Spleen (tissue), 11 donors: ENCODE results near the gene SSBP4. TPM values are rescaled to one million over a fixed set of nuclear protein-coding genes. Genes with fewer than 3 reads are reported as not detected.
A peak's percentile ranks its signal among the peaks of the same experiment; 100 is the strongest.

ENCODE experiments used
- DNase-seq: peaks from one replicate; pipeline ENCODE4 v3.0.0-alpha.2; 2020
- H3K27ac ChIP-seq, 8 donors: fragments of 200-600 bp; sonication (generic) in 7 of 8; 1 replicate in 4 of 8; 2 replicates in 4 of 8; pipeline versions ENCODE4 v1.5.0 to v1.8.0; 2016 to 2021; ENCODE audit warnings: inconsistent platforms in 4 of 8, mild to moderate bottlenecking in 4 of 8, moderate library complexity in 1 of 8
- H3K27me3 ChIP-seq, 7 donors: fragments of 200-600 bp; sonication (generic) in 6 of 7; replicated peaks in 1 of 7; 1 replicate in 4 of 7; 2 replicates in 3 of 7; pipeline versions ENCODE4 v1.5.0 to v1.8.0; 2016 to 2021; ENCODE audit warnings: inconsistent platforms in 3 of 7, mild to moderate bottlenecking in 1 of 7
- H3K36me3 ChIP-seq, 6 donors: fragments of 200-600 bp; sonication (generic) in 5 of 6; 1 replicate in 4 of 6; 2 replicates in 2 of 6; pipeline versions ENCODE4 v1.5.0 to v1.8.0; 2016 to 2021; ENCODE audit warnings: inconsistent platforms in 2 of 6
- H3K4me1 ChIP-seq, 6 donors: fragments of 200-600 bp; sonication (generic) in 5 of 6; 1 replicate in 3 of 6; 2 replicates in 3 of 6; pipeline versions ENCODE4 v1.5.0 to v1.8.0; 2016 to 2021; ENCODE audit warnings: inconsistent platforms in 3 of 6
- H3K4me3 ChIP-seq, 8 donors: fragments of 200-600 bp; sonication (generic) in 7 of 8; 1 replicate in 4 of 8; 2 replicates in 4 of 8; pipeline versions ENCODE4 v1.5.0 to v1.8.0; 2016 to 2021; ENCODE audit warnings: inconsistent platforms in 4 of 8, mild to moderate bottlenecking in 4 of 8, moderate library complexity in 2 of 8
- H3K9me3 ChIP-seq, 8 donors: fragments of 200-600 bp; sonication (generic) in 7 of 8; 1 replicate in 4 of 8; 2 replicates in 4 of 8; pipeline versions ENCODE4 v1.5.0 to v1.8.0; 2016 to 2021; ENCODE audit warnings: inconsistent platforms in 4 of 8
- CTCF ChIP-seq, 11 experiments: fragments of 200-600 bp in 7 of 11; fragments of 450-650 bp in 4 of 11; sonication (generic) in 4 of 11; IDR thresholded peaks in 8 of 11; conservative IDR thresholded peaks in 3 of 11; 1 replicate in 7 of 11; 2 replicates in 4 of 11; pipeline versions ENCODE4 v1.4.0 to v1.8.0; 2016 to 2021; ENCODE audit warnings: antibody characterized with exemption in 11 of 11, inconsistent platforms in 4 of 11, mild to moderate bottlenecking in 1 of 11
- POLR2A ChIP-seq, 3 donors: fragments of 450-650 bp; IDR thresholded peaks; one replicate each; pipeline ENCODE4 v1.5.1; 2017; ENCODE audit warnings: antibody characterized with exemption in 3 of 3, mild to moderate bottlenecking in 1 of 3
- POLR2AphosphoS5 ChIP-seq, 3 donors: sonication (generic); formaldehyde crosslinking; IDR thresholded peaks; one replicate each; pipeline ENCODE4 v1.5.1; 2017; ENCODE audit warnings: antibody characterized with exemption in 3 of 3
- WGBS, 5 donors: extraction: QIAGEN DNeasy Blood & Tissue Kit in 3 of 5; methylation state at CpG; one replicate each; pipeline versions ENCODE4 v1.1.5 to v1.1.7; 2013 to 2018; 5-methylcytosine and 5-hydroxymethylcytosine counted together
- intact Hi-C: fragments of 100-400 bp; cut with DNase I; formaldehyde crosslinking; loops from one replicate; pipeline ENCODE4 v1.15.0; 2023; ENCODE audit warnings: low total_unique reads
- polyA plus RNA-seq, 3 donors: library from polyadenylated mRNA; stranded (reverse); fragments of 200-250 nt; gene quantifications; one replicate each; pipeline ENCODE4 v1.2.1, GENCODE V29; 2013
- total RNA-seq, 7 donors: library from RNA; depleted of rRNA in 3 of 7; stranded (reverse); fragments of >200 nt in 3 of 7; fragmentation: NEBNext Ultra II Directional in 4 of 7; extraction: Animal tissue kit (Norgen Biotek cat#: 25700) in 4 of 7; gene quantifications; one replicate each; pipeline versions ENCODE4 v1.1.0 to v1.2.1, GENCODE V29; 2016 to 2021
- donor health status: healthy with polysubstance abuse.
- donor health status: DM: no; HTN: no; CAD: no; lungs with moderate emphysema.
- donor health status: DM: no; HTN: no; CAD: no.
- donor health status: Bipolar disorder and iron deficiency.
- donor health status: healthy.
- donor health status: DM: no; HTN: no; CAD: no.
- donor health status: DM: yes; HTN: yes; CAD: no.

Gene SSBP4
- total and polyA plus RNA-seq, 10 donors: 56.3 to 143 (median 88.6) TPM

DNA sequence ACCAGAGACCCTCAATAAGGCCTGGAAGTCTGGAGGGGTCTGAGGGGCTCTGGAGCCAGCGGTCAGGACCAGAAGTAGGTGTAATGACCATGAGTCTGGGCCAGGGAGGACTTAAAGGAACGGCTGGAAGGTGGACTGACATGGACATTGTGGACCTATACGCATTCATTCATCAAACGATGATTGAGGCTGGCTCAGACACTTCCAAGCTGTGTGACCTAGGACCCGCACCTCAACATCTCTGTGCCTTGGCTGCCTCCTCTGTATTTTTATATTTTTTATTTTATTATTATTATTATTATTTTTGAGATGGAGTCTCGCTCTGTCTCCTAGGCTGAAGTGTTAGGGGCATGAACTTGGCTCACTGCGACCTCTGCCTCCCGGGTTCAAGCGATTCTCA is 12.4 kb upstream of the SSBP4 start:
- Histone ChIP-seq H3K4me3 (no peak overlapping the region), H3K27me3 (peaks cover 0 to 9% (median 0%) of the 10 kb centered on the region in 7 donors), H3K4me1 (peaks cover 0 to 56% (median 27%) of the 10 kb centered on the region in 6 donors), H3K9me3 (no peaks in the 10 kb centered on the region), H3K27ac (no peak overlapping the region), H3K36me3 (no peaks in the 10 kb centered on the region)
- no peak for DNase-seq
- TF ChIP-seq POLR2AphosphoS5 (IDR thresholded peaks at IDR 0.05) (no peak), POLR2A (IDR thresholded peaks at IDR 0.05) (no peak), CTCF (IDR thresholded peaks at IDR 0.05 in 8 of 11, conservative IDR thresholded peaks at IDR 0.05 in 3 of 11) (no peak)
- intact Hi-C loops: no loop called here
- 87 to 96% (median 93%) methylated on average over 9 of the region's 9 CpGs for WGBS, 5 donors

DNA sequence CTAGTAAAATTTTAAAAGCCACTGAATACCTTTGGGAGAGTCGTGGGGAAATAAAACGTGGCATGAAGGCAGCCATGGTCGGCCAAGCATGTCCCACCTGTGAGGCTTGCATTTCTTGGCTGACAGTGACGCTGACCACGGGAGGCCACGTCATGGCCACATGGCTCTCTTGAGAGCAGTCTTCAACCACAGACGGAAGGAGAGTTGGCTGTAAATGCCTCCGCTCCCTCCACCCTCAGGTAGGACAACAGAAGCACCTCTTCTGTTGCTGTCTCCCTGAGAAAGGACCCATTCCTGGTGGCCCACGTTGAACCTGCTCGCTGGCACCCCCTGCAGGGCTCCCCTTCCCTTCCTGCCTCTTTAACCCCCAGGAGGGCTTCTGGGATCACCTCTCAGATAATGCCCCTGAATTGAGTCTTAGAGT is 11.1 kb upstream of the SSBP4 start:
- H3K4me1 ChIP-seq: peaks cover 0 to 43% (median 20%) of the 10 kb centered on the region in 6 donors
- no peak for TF ChIP-seq POLR2A (IDR thresholded peaks at IDR 0.05)
- peak in 10 of 11 experiments; percentile 17 to 70 (median 53) for TF ChIP-seq CTCF (IDR thresholded peaks at IDR 0.05 in 8 of 11, conservative IDR thresholded peaks at IDR 0.05 in 3 of 11)
- peak in 2 of 3 donors; percentile 8 to 67 for TF ChIP-seq POLR2AphosphoS5 (IDR thresholded peaks at IDR 0.05)
- H3K27ac ChIP-seq: no peak overlapping the region
- peaks cover 0 to 21% (median 0%) of the 10 kb centered on the region in 7 donors for H3K27me3 ChIP-seq
- H3K4me3 ChIP-seq: no peak overlapping the region
- H3K9me3 ChIP-seq: no peaks in the 10 kb centered on the region
- 35 to 54% (median 37%) methylated on average over 10 of the region's 10 CpGs for WGBS, 5 donors
- peak; percentile 84 for DNase-seq
- no peaks in the 10 kb centered on the region for H3K36me3 ChIP-seq
- intact Hi-C loops: no loop called here

GRCh38 chr19:18412610-18413239 is 6.5 kb upstream of the SSBP4 start:
- Histone ChIP-seq H3K4me1 (peaks cover 33 to 74% (median 55%) of the 10 kb centered on the region in 6 donors), H3K9me3 (no peaks in the 10 kb centered on the region), H3K27me3 (peaks cover 0 to 61% (median 7%) of the 10 kb centered on the region in 7 donors), H3K4me3 (no peak overlapping the region), H3K36me3 (no peaks in the 10 kb centered on the region), H3K27ac (no peak overlapping the region)
- 78 to 89% (median 81%) methylated on average over 15 to 16 of the region's 16 CpGs for WGBS, 5 donors
- no peak for DNase-seq
- TF ChIP-seq POLR2AphosphoS5 (IDR thresholded peaks at IDR 0.05) (no peak), POLR2A (IDR thresholded peaks at IDR 0.05) (no peak), CTCF (IDR thresholded peaks at IDR 0.05 in 8 of 11, conservative IDR thresholded peaks at IDR 0.05 in 3 of 11) (no peak)
- intact Hi-C loops: loop anchor here (5.0 kb wide), 1 partner anchor 65 kb away; no protein-coding TSS in a partner anchor

DNA sequence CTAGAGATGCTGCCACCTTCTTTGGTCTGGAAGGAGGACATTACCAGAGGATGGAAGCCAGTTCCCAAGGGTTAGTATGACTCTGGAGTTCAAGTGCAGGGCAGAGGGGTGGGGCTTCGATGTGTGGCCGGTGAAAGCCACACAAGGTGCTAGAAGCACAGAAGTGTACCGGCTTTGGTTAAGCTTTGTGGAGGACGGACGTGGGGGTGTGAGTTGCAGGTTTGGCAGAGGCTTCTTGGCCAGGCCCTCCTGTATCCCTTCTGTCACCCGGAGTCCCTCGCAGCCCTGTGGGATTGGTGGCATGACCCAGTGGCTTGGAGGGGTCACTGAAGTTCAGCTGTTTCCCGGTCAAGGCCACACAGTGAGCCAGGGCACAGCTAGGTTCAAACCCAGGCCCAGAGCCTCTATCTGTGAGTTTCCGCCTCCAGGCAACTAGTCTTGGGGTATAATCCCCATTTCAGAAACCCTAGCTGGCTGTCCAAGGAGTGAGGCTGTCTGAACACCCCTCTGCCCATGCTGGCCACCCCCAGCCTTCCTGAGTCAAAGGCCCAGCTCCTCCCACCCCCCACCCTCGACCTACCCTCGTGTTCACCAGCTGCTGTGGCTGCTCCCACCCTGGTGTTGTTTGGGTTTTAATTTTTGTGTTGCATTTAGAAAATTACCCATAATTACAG is 4.6 kb upstream of the SSBP4 start:
- peaks cover 0 to 76% (median 11%) of the 10 kb centered on the region in 7 donors for H3K27me3 ChIP-seq
- H3K27ac ChIP-seq: peak overlapping the region; percentile 69 to 94 (median 90)
- H3K4me3 ChIP-seq: peak overlapping the region in 3 of 8 donors; percentile 19 to 57 (median 26)
- no peaks in the 10 kb centered on the region for H3K9me3 ChIP-seq
- peak; percentile 78 for DNase-seq
- intact Hi-C loops: loop anchor here (5.0 kb wide), 1 partner anchor 67 kb away; no protein-coding TSS in a partner anchor
- H3K4me1 ChIP-seq: peaks cover 46 to 71% (median 60%) of the 10 kb centered on the region in 6 donors
- WGBS, 5 donors: 10 to 13% (median 13%) methylated on average over 10 to 11 of the region's 11 CpGs
- no peaks in the 10 kb centered on the region for H3K36me3 ChIP-seq
- TF ChIP-seq POLR2AphosphoS5 (IDR thresholded peaks at IDR 0.05): no peak
- no peak for TF ChIP-seq CTCF (IDR thresholded peaks at IDR 0.05 in 8 of 11, conservative IDR thresholded peaks at IDR 0.05 in 3 of 11)
- no peak for TF ChIP-seq POLR2A (IDR thresholded peaks at IDR 0.05)
